Effector CD8-positive, alpha-beta T cell (primary cell): ENCODE data around the gene PSME1.
A peak's percentile ranks its signal among the peaks of the same experiment; 100 is the strongest.
"Not testable (repeated sequence)": the region's sequence is repeated elsewhere in the genome, so short reads cannot be mapped to it uniquely, and the experiment has no call there.

Experiments
- DNase-seq: peaks from one replicate; lab custom pipeline; 2025; lab: John Stamatoyannopoulos, UW

The PSME1 gene

GRCh38 chr14:24103451-24103850 is 32.5 kb upstream of the PSME1 start:
- no peak for DNase-seq

- not testable (repeated sequence) for DNase-seq
Measured at GRCh38 chr14:24105609-24106239, 30.3 kb upstream of the PSME1 start.

- no peak for DNase-seq
Measured at GRCh38 chr14:24106672-24107271, 29.2 kb upstream of the PSME1 start.

GRCh38 chr14:24108336-24108874 is 27.6 kb upstream of the PSME1 start:
- DNase-seq = no peak

GRCh38 chr14:24110060-24110459 is 25.9 kb upstream of the PSME1 start:
- no peak for DNase-seq

- DNase-seq = no peak
Measured at GRCh38 chr14:24110523-24110922, 25.5 kb upstream of the PSME1 start.

- DNase-seq = no peak
Measured at GRCh38 chr14:24113379-24113800, 22.6 kb upstream of the PSME1 start.

GRCh38 chr14:24113801-24114531 is 22.0 kb upstream of the PSME1 start:
- peak; percentile 66 for DNase-seq

- peak; percentile 97 for DNase-seq
Measured at GRCh38 chr14:24114532-24115421, 21.2 kb upstream of the PSME1 start, which contains the start of the genes DCAF11 and NRL. TSS of gene DCAF11 (plus strand) at chr14:24114777. CDS start at chr14:24115595, 818 bp downstream. TSS of gene NRL (minus strand) at chr14:24114949. CDS start at chr14:24082848, 32,101 bp downstream.

GRCh38 chr14:24115422-24116127 is 20.4 kb upstream of the PSME1 start:
- DNase-seq = no peak

- no peak for DNase-seq
Measured at GRCh38 chr14:24116128-24116814, 19.7 kb upstream of the PSME1 start.

- DNase-seq = no peak
Measured at GRCh38 chr14:24117179-24117578, 18.8 kb upstream of the PSME1 start.

GRCh38 chr14:24119691-24120090 is 16.3 kb upstream of the PSME1 start:
- DNase-seq = no peak

- DNase-seq = no peak
Measured at GRCh38 chr14:24121210-24121609, 14.8 kb upstream of the PSME1 start.

GRCh38 chr14:24122416-24122815 is 13.6 kb upstream of the PSME1 start:
- DNase-seq = no peak

GRCh38 chr14:24122898-24123297 is 13.1 kb upstream of the PSME1 start:
- no peak for DNase-seq

- no peak for DNase-seq
Measured at GRCh38 chr14:24123424-24124417, 12.3 kb upstream of the PSME1 start.

GRCh38 chr14:24126939-24127338 is 9.1 kb upstream of the PSME1 start:
- DNase-seq = no peak

GRCh38 chr14:24127673-24128072 is 8.3 kb upstream of the PSME1 start:
- no peak for DNase-seq
